HG03469 (cell line): ENCODE results near the gene PRR5.

Experiments used
- ATAC-seq: cut with Tn5 transposase; IDR thresholded peaks from one replicate; pipeline ENCODE4 v1.9.1; 2021; ENCODE audit warnings: mild to moderate bottlenecking, moderate library complexity, moderate number of reproducible peaks; ENCODE audit not compliant: unreplicated experiment

PRR5 gene

DNA sequence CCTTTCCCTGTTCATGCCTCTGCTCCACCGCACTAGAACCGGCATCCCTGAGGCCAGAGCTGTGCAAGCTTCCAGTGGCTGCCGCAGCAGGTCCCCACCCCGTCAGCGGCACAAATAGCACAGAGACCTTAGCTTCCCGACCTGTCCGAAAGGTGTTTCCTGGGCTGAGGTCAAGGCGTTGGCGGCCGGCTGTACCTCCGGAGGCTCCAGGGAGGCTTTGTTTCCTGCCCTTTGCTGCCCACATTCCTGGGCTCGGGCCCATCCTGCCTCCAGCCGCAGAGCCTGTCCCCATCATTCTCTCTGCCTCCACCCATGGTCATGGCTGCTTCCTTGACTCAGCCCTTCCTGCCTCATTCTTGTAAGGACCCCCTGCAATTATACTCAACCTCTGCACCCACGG, 81.6 kb downstream of the PRR5 start:
- no peak for ATAC-seq

DNA sequence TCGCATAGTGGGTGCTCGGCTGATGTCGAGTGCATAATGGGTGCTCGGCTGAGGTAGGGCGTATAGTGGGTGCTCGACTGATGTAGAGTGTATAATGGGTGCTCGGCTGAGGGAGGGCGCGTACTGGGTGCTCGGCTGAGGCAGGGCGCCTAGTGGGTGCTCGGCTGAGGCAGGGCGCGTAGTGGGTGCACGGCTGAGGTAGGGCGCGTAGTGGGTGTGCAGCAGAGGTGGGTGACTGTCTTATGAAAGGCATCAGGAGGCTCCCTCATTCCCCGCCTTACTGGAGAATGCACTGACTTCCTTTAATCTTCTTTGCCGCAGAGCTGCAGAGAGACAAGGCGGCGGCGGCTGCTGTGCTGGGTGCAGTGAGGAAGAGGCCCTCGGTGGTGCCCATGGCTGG, 84.1 kb downstream of the PRR5 start:
- no peak for ATAC-seq

DNA sequence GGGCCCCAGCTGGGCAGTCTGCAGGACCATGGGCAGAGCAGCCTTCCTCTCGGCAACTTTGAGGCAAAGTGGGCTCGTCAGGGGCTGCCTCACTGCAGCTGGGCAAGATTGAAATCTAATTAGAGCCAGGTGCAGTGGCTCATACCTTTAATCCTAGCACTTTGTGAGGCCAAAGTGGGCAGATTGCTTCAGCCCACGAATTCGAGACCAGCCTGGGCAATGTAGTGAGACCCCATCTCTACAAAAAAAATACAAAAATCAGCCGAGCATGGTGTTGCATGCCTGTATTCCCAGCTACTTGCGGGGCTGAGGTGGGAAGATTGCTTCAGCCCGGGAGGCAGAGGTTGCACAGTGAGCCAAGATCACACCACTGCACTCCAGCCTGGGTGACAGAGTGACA, 84.6 kb downstream of the PRR5 start:
- ATAC-seq = no peak
